ENCODE measurements around the gene MTCL3.
"Not testable (repeated sequence)": the region's sequence is repeated elsewhere in the genome, so short reads cannot be mapped to it uniquely, and the experiment has no call there.

Gene MTCL3

DNA sequence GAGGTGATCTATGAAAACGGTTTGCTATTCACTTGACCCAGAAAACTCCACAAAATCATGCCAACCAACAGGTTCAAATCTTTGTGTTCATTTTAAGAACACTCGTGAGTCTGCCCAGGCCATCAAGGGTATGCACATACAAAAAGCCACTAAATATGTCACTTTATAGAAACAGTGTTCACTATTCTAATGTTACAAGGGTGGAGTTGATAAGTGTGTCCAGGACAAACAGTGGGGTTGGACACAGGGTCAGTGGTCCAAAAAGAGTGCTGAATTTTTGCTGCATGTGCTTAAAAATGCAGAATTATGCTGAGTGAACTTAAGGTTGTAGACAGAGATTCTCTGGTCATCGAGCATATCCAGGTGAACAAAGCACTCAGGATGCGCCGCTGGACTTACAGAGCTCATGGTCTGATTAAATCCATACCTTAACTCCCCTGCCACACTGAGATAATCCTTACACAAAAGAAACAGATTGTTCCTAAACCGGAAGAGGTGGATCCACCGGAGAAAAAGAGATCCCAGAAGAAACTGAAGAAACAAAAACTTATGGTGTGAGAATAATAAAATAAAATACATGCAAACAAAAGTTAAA, 83.4 kb downstream of the MTCL3 start:
- H3K9me3 ChIP-seq (ENCODE audit: control insufficient read depth, low read depth, low read length) = no peaks in the 10 kb centered on the region
- H3K4me3 ChIP-seq (ENCODE audit: control insufficient read depth in 2 of 3, extremely low read depth in 1 of 3, insufficient read depth in 2 of 3, low read depth in 1 of 3, low read length in 3 of 3) = no peak overlapping the region
- TF ChIP-seq EZH2 (IDR thresholded peaks at IDR 0.05; ENCODE audit: low read length) = no peak
- TF ChIP-seq, protein P1, sequence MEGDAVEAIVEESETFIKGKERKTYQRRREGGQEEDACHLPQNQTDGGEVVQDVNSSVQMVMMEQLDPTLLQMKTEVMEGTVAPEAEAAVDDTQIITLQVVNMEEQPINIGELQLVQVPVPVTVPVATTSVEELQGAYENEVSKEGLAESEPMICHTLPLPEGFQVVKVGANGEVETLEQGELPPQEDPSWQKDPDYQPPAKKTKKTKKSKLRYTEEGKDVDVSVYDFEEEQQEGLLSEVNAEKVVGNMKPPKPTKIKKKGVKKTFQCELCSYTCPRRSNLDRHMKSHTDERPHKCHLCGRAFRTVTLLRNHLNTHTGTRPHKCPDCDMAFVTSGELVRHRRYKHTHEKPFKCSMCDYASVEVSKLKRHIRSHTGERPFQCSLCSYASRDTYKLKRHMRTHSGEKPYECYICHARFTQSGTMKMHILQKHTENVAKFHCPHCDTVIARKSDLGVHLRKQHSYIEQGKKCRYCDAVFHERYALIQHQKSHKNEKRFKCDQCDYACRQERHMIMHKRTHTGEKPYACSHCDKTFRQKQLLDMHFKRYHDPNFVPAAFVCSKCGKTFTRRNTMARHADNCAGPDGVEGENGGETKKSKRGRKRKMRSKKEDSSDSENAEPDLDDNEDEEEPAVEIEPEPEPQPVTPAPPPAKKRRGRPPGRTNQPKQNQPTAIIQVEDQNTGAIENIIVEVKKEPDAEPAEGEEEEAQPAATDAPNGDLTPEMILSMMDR (optimal IDR thresholded peaks at IDR 0.05 in 1 of 3, IDR thresholded peaks at IDR 0.05 in 1 of 3, conservative IDR thresholded peaks at IDR 0.05 in 1 of 3; ENCODE audit: extremely low read depth in 1 of 3, insufficient read depth in 2 of 3, low read length in 3 of 3) = no peak
- H3K4me2 ChIP-seq (ENCODE audit: control insufficient read depth, extremely low read depth, insufficient read depth, low read depth, low read length) = no peak overlapping the region
- FAIRE-seq = no peak
- no peaks in the 10 kb centered on the region for H3K27me3 ChIP-seq (ENCODE audit: control insufficient read depth, extremely low read depth, insufficient read depth, low read length)
- H3K9ac ChIP-seq (ENCODE audit: control insufficient read depth, extremely low read depth, insufficient read depth, low read length) = no peak overlapping the region
- no peaks in the 10 kb centered on the region for H3K4me1 ChIP-seq (ENCODE audit: control insufficient read depth, extremely low read depth, insufficient read depth, low read length)
- no peaks in the 10 kb centered on the region for H3K79me2 ChIP-seq (ENCODE audit: control insufficient read depth, insufficient read depth, low read length)
- no peaks in the 10 kb centered on the region for H4K20me1 ChIP-seq (ENCODE audit: control insufficient read depth, extremely low read depth, insufficient read depth, low read length)
- no peak overlapping the region for H2AFZ ChIP-seq (ENCODE audit: control insufficient read depth, low read length)
- no peaks in the 10 kb centered on the region for H3K9me1 ChIP-seq (ENCODE audit: control insufficient read depth, extremely low read depth, insufficient read depth, low read length)
- no peak for DNase-seq (ENCODE audit: low read depth, low spot score)
- no peaks in the 10 kb centered on the region for H3K36me3 ChIP-seq (ENCODE audit: control insufficient read depth in 2 of 2, extremely low read depth in 1 of 2, insufficient read depth in 2 of 2, low read length in 2 of 2)
- dilution Hi-C loops (cut with MboI; ENCODE audit: extremely low pct_ligation_motif_present, low sequenced_read_pairs) = no loop called here
- H3K27ac ChIP-seq (ENCODE audit: control insufficient read depth, insufficient read depth, low read length) = no peak overlapping the region

DNA sequence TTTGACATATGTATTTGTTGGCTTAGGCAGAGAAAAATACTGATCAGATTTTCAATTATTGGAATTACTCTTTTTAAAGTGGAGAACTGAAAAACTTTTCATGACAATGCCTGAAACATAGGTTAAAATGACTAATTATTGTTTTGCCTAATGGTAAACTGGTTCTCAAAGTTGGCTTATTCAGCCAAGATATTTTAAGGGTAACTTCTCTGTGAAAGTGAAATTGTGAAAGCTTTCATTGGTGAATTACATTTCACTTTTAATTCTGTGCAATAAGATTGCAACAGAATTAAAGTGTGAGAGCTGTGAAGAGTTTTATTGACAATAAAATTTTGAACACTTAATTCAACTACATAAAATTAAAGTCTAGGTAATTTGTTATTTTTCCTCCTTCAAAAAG, 84.5 kb downstream of the MTCL3 start:
- H3K79me2 ChIP-seq (ENCODE audit: control insufficient read depth, insufficient read depth, low read length) = no peaks in the 10 kb centered on the region
- dilution Hi-C loops (cut with MboI; ENCODE audit: extremely low pct_ligation_motif_present, low sequenced_read_pairs) = no loop called here

DNA sequence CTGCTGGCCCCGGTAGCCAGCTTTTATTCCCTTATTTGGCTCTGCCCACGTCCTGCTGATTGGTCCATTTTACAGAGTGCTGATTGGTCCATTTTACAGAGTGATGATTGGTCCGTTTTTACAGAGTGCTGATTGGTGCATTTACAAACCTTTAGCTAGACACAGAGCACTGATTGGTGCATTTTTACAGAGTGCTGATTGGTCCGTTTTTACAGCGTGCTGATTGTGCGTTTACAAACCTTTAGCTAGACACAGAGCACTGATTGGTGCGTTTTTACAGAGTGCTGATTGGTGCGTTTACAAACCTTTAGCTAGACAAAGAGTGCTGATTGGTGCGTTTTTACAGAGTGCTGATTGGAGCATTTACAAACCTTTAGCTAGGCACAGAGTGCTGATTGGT, 90.6 kb downstream of the MTCL3 start:
- H4K20me1 ChIP-seq (ENCODE audit: control insufficient read depth, extremely low read depth, insufficient read depth, low read length); H3K4me2 ChIP-seq (ENCODE audit: control insufficient read depth, extremely low read depth, insufficient read depth, low read depth, low read length); H3K4me1 ChIP-seq (ENCODE audit: control insufficient read depth, extremely low read depth, insufficient read depth, low read length); H3K36me3 ChIP-seq (ENCODE audit: control insufficient read depth in 2 of 2, extremely low read depth in 1 of 2, insufficient read depth in 2 of 2, low read length in 2 of 2); H2AFZ ChIP-seq (ENCODE audit: control insufficient read depth, low read length); DNase-seq (ENCODE audit: low read depth, low spot score); H3K9me1 ChIP-seq (ENCODE audit: control insufficient read depth, extremely low read depth, insufficient read depth, low read length); dilution Hi-C loops (cut with MboI; ENCODE audit: extremely low pct_ligation_motif_present, low sequenced_read_pairs); H3K9ac ChIP-seq (ENCODE audit: control insufficient read depth, extremely low read depth, insufficient read depth, low read length); H3K4me3 ChIP-seq (ENCODE audit: control insufficient read depth in 2 of 3, extremely low read depth in 1 of 3, insufficient read depth in 2 of 3, low read depth in 1 of 3, low read length in 3 of 3); H3K9me3 ChIP-seq (ENCODE audit: control insufficient read depth, low read depth, low read length); FAIRE-seq; H3K27me3 ChIP-seq (ENCODE audit: control insufficient read depth, extremely low read depth, insufficient read depth, low read length); H3K79me2 ChIP-seq (ENCODE audit: control insufficient read depth, insufficient read depth, low read length); H3K27ac ChIP-seq (ENCODE audit: control insufficient read depth, insufficient read depth, low read length): not testable (repeated sequence)

More for the DNA sequence above, 84.5 kb downstream of the MTCL3 start:
- Histone ChIP-seq H3K4me1 (ENCODE audit: control insufficient read depth, extremely low read depth, insufficient read depth, low read length) (no peaks in the 10 kb centered on the region), H3K27ac (ENCODE audit: control insufficient read depth, insufficient read depth, low read length) (no peak overlapping the region), H3K9me1 (ENCODE audit: control insufficient read depth, extremely low read depth, insufficient read depth, low read length) (no peaks in the 10 kb centered on the region), H3K36me3 (ENCODE audit: control insufficient read depth in 2 of 2, extremely low read depth in 1 of 2, insufficient read depth in 2 of 2, low read length in 2 of 2) (no peaks in the 10 kb centered on the region), H2AFZ (ENCODE audit: control insufficient read depth, low read length) (no peak overlapping the region), H3K9ac (ENCODE audit: control insufficient read depth, extremely low read depth, insufficient read depth, low read length) (no peak overlapping the region), H3K9me3 (ENCODE audit: control insufficient read depth, low read depth, low read length) (no peaks in the 10 kb centered on the region), H3K27me3 (ENCODE audit: control insufficient read depth, extremely low read depth, insufficient read depth, low read length) (no peaks in the 10 kb centered on the region), H4K20me1 (ENCODE audit: control insufficient read depth, extremely low read depth, insufficient read depth, low read length) (no peaks in the 10 kb centered on the region), H3K4me2 (ENCODE audit: control insufficient read depth, extremely low read depth, insufficient read depth, low read depth, low read length) (no peak overlapping the region), H3K4me3 (ENCODE audit: control insufficient read depth in 2 of 3, extremely low read depth in 1 of 3, insufficient read depth in 2 of 3, low read depth in 1 of 3, low read length in 3 of 3) (no peak overlapping the region)
- no peak for FAIRE-seq
- no peak for DNase-seq (ENCODE audit: low read depth, low spot score)
- no peak for TF ChIP-seq EZH2 (IDR thresholded peaks at IDR 0.05; ENCODE audit: low read length)
- TF ChIP-seq, protein P1 (optimal IDR thresholded peaks at IDR 0.05 in 1 of 3, IDR thresholded peaks at IDR 0.05 in 1 of 3, conservative IDR thresholded peaks at IDR 0.05 in 1 of 3; ENCODE audit: extremely low read depth in 1 of 3, insufficient read depth in 2 of 3, low read length in 3 of 3) = no peak

All from keratinocyte (primary cell).